ENCODE measurements around the gene NHLH2. TPM values are rescaled to one million over a fixed set of nuclear protein-coding genes. Genes with fewer than 3 reads are reported as not detected.

NHLH2 gene
- polyA plus RNA-seq, 1 experiment, result not detected

- CTCF ChIA-PET, result interaction anchor here (1.2 kb wide), 1 partner anchor 84 kb away, joined by 3 read pairs; no protein-coding TSS in a partner anchor
- POLR2A ChIA-PET, result no interaction called here
- no peak for DNase-seq (ENCODE audit: low read depth, low spot score)
- TF ChIP-seq CTCF (IDR thresholded peaks at IDR 0.05; ENCODE audit: low read depth, low read length), result no peak
- Histone ChIP-seq H3K9me3 (ENCODE audit: control insufficient read depth, insufficient read depth, low read length) (no peaks in the 10 kb centered on the region), H3K27me3 (ENCODE audit: control insufficient read depth, insufficient read depth, low read length) (no peaks in the 10 kb centered on the region), H3K27ac (ENCODE audit: low read depth, low read length) (no peak overlapping the region), H3K4me3 (ENCODE audit: low read depth, low read length) (no peak overlapping the region)
These were observed 50.1 kb downstream of the NHLH2 start for GRCh38 chr1:115790846-115791245.

GRCh38 chr1:115790356-115790755 is 50.6 kb downstream of the NHLH2 start:
- CTCF ChIA-PET, result interaction anchor here (1.2 to 1.5 kb wide), 2 partner anchors 19 to 84 kb away, joined by 3 to 5 read pairs; no protein-coding TSS in a partner anchor
- Histone ChIP-seq H3K27ac (ENCODE audit: low read depth, low read length) (no peak overlapping the region), H3K9me3 (ENCODE audit: control insufficient read depth, insufficient read depth, low read length) (no peaks in the 10 kb centered on the region), H3K27me3 (ENCODE audit: control insufficient read depth, insufficient read depth, low read length) (no peaks in the 10 kb centered on the region), H3K4me3 (ENCODE audit: low read depth, low read length) (no peak overlapping the region)
- DNase-seq (ENCODE audit: low read depth, low spot score), result no peak
- POLR2A ChIA-PET, result no interaction called here
- no peak for TF ChIP-seq CTCF (IDR thresholded peaks at IDR 0.05; ENCODE audit: low read depth, low read length)

Other genes with a start within 250 kb of the NHLH2 start
- gene VANGL1, start 199.2 kb downstream of the NHLH2 start, polyA plus RNA-seq (2011; rRNA removed), result 7.8 and 8.2 TPM in 2 replicates
- gene CASQ2, start 72.4 kb downstream of the NHLH2 start, polyA plus RNA-seq (2011; rRNA removed), result not detected in 2 replicates
- gene SLC22A15, start 135.4 kb upstream of the NHLH2 start, polyA plus RNA-seq (2011; rRNA removed), result not detected in 2 replicates